Measurements from ENCODE around the gene DAB1. TPM values are rescaled to one million over a fixed set of nuclear protein-coding genes. Genes with fewer than 3 reads are reported as not detected.

DAB1 gene
- total RNA-seq, 1 experiment from 2014 or later = not detected

DNA sequence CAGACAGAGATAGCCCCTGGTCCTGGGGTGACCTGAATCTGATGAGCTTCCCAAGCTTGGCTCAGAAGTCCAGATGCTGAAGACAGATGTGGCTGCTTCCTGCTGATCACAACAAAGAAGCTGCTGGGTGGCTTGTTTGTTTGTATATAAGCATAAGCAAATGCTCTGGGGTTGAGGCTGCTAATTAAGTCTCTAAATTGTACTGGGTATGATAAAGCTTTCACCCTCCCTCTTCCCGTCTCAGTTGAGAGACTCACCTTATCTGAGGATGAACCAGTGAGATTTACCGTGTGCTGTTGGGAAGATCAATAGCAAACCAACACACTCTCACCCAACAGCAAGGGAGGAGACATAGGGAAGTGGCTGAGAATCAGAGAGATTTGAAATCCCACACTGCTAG is 42.0 kb downstream of the DAB1 start:
- no peaks in the 10 kb centered on the region for H4K20me1 ChIP-seq (ENCODE audit: insufficient read depth)
- CTCF ChIA-PET = no interaction called here
- no peaks in the 10 kb centered on the region for H3K4me1 ChIP-seq (ENCODE audit: control insufficient read depth in 1 of 2, insufficient read depth in 2 of 2, low read length in 2 of 2)
- POLR2A ChIA-PET = no interaction called here
- no peaks in the 10 kb centered on the region for H3K9me2 ChIP-seq (ENCODE audit: insufficient read depth)
- H3K27me3 ChIP-seq (ENCODE audit: insufficient read depth, low read length) = no peaks in the 10 kb centered on the region
- no peak overlapping the region for H2AFZ ChIP-seq (ENCODE audit: low read depth, low read length, poor library complexity, severe bottlenecking)
- H3K9me3 ChIP-seq (ENCODE audit: control insufficient read depth in 1 of 2, insufficient read depth in 1 of 2, low read depth in 1 of 2, low read length in 2 of 2) = no peaks in the 10 kb centered on the region; a peak in 1 of 4 replicates
- DNase-seq (ENCODE audit: low read depth, low spot score) (no peak), ATAC-seq (no peak)
- BruUV-seq (replicated peaks) = no TSS peak
- TF ChIP-seq TCF7L2 (IDR thresholded peaks at IDR 0.05; ENCODE audit: borderline replicate concordance, extremely low read depth, insufficient read depth, insufficient read length) (no peak), SP1 (IDR thresholded peaks at IDR 0.05; ENCODE audit: low read depth) (no peak), POLR2AphosphoS5 (IDR thresholded peaks at IDR 0.05; ENCODE audit: low read depth, low read length) (no peak), ZNF274 (IDR thresholded peaks at IDR 0.05; ENCODE audit: low read depth, low read length) (no peak), ELF1 (IDR thresholded peaks at IDR 0.05; ENCODE audit: borderline replicate concordance, low read depth) (no peak), CTCF (IDR thresholded peaks at IDR 0.05 in 2 of 3, conservative IDR thresholded peaks at IDR 0.05 in 1 of 3; ENCODE audit: borderline replicate concordance in 1 of 3, insufficient read depth in 1 of 3, low read depth in 2 of 3, low read length in 2 of 3) (no peak)
- TF ChIP-seq, protein P1, sequence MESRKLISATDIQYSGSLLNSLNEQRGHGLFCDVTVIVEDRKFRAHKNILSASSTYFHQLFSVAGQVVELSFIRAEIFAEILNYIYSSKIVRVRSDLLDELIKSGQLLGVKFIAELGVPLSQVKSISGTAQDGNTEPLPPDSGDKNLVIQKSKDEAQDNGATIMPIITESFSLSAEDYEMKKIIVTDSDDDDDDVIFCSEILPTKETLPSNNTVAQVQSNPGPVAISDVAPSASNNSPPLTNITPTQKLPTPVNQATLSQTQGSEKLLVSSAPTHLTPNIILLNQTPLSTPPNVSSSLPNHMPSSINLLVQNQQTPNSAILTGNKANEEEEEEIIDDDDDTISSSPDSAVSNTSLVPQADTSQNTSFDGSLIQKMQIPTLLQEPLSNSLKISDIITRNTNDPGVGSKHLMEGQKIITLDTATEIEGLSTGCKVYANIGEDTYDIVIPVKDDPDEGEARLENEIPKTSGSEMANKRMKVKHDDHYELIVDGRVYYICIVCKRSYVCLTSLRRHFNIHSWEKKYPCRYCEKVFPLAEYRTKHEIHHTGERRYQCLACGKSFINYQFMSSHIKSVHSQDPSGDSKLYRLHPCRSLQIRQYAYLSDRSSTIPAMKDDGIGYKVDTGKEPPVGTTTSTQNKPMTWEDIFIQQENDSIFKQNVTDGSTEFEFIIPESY (IDR thresholded peaks at IDR 0.05; ENCODE audit: extremely low read depth, insufficient replicate concordance, low read length) = no peak
- TF ChIP-seq, protein P2, sequence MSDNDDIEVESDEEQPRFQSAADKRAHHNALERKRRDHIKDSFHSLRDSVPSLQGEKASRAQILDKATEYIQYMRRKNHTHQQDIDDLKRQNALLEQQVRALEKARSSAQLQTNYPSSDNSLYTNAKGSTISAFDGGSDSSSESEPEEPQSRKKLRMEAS (IDR thresholded peaks at IDR 0.05) = no peak
- intact Hi-C loops (cut with micrococcal nuclease) = no loop called here
- no peak overlapping the region for H3K9ac ChIP-seq (ENCODE audit: low read length)
- no peaks in the 10 kb centered on the region for H3K79me2 ChIP-seq (ENCODE audit: insufficient read depth, low read length)
- RAD21 ChIA-PET (ENCODE audit: low non-redundant PET in 1 of 2, low total read pairs in 2 of 2, uncharacterized antibody in 2 of 2, unreplicated experiment in 2 of 2) = no interaction called here
- no peak overlapping the region for H3K4me3 ChIP-seq (replicated peaks in 1 of 2; ENCODE audit: low read depth in 1 of 2, low read length in 2 of 2)
- H3K36me3 ChIP-seq (ENCODE audit: control insufficient read depth in 1 of 2, insufficient read depth in 2 of 2, low read length in 2 of 2) = no peaks in the 10 kb centered on the region
- no peak overlapping the region for H3K4me2 ChIP-seq (ENCODE audit: low read length)
- no peak overlapping the region for H3K27ac ChIP-seq (ENCODE audit: low read depth, low read length)

All from HCT116 (cell line).